SK-N-MC (cell line): Measurements from ENCODE around the gene NCOA4.

Experiments
- EZH2 ChIP-seq: fragments of 200-600 bp; sonication (generic); IDR thresholded peaks from one replicate; pipeline ENCODE4 v1.6.1; 2017; ENCODE audit warnings: antibody characterized with exemption
- POLR2AphosphoS5 ChIP-seq: IDR thresholded peaks from 2 replicates; pipeline ENCODE4 v1.6.1; 2012; ENCODE audit warnings: mild to moderate bottlenecking, low read depth, low read length, borderline replicate concordance

- TF ChIP-seq EZH2 (no peak), POLR2AphosphoS5 (no peak)
Measured at GRCh38 chr10:46000538-46000937, 29.9 kb downstream of the NCOA4 start.
